Suprapubic skin (tissue), 4 donors: ENCODE measurements around the gene AFAP1L2. TPM values are rescaled to one million over a fixed set of nuclear protein-coding genes. Genes with fewer than 3 reads are reported as not detected.
A peak's percentile ranks its signal among the peaks of the same experiment; 100 is the strongest.

Source experiments
- DNase-seq, 2 donors: peaks; one replicate each; pipeline ENCODE4 v3.0.0-alpha.2; 2019; ENCODE audit warnings: low spot score in 2 of 2
- H3K27ac ChIP-seq: fragments of 200-600 bp; sonication (generic); one replicate; pipeline ENCODE4 v1.5.1; 2019
- H3K27me3 ChIP-seq: fragments of 200-600 bp; sonication (generic); one replicate; pipeline ENCODE4 v1.5.1; 2019
- H3K36me3 ChIP-seq: fragments of 200-600 bp; sonication (generic); one replicate; pipeline ENCODE4 v1.5.1; 2019
- H3K4me1 ChIP-seq: fragments of 200-600 bp; sonication (generic); one replicate; pipeline ENCODE4 v1.5.1; 2019
- H3K4me3 ChIP-seq: fragments of 200-600 bp; sonication (generic); one replicate; pipeline ENCODE4 v1.5.1; 2019; ENCODE audit warnings: mild to moderate bottlenecking
- H3K9me3 ChIP-seq: fragments of 200-600 bp; sonication (generic); one replicate; pipeline ENCODE4 v1.5.1; 2019
- EP300 ChIP-seq: sonication (generic); formaldehyde crosslinking; IDR thresholded peaks from one replicate; pipeline ENCODE4 v1.6.1; 2017; ENCODE audit warnings: antibody characterized with exemption
- POLR2A ChIP-seq, 2 donors: fragments of 450-650 bp; IDR thresholded peaks; one replicate each; pipeline ENCODE4 v1.6.1; 2017; ENCODE audit warnings: antibody characterized with exemption in 2 of 2, mild to moderate bottlenecking in 2 of 2, moderate library complexity in 2 of 2
- POLR2AphosphoS5 ChIP-seq, 3 donors: sonication (generic); formaldehyde crosslinking; IDR thresholded peaks; one replicate each; pipeline ENCODE4 v1.6.1; 2017; ENCODE audit warnings: antibody characterized with exemption in 3 of 3
- WGBS: methylation state at CpG from one replicate; pipeline ENCODE4 v1.1.5; 2018; 5-methylcytosine and 5-hydroxymethylcytosine counted together
- total RNA-seq, 4 donors: library from RNA; depleted of rRNA; stranded (reverse); fragments of >200 nt; gene quantifications; one replicate each; pipeline ENCODE4 v1.1.0, GENCODE V29; 2016
- TF ChIP-seq, protein P1 (sequence below), 2 donors: fragments of 200-600 bp in 1 of 2; fragments of 450-650 bp in 1 of 2; sonication (generic) in 1 of 2; IDR thresholded peaks; one replicate each; pipeline ENCODE4 v1.5.1; 2016 to 2019; ENCODE audit warnings: antibody characterized with exemption in 2 of 2, mild to moderate bottlenecking in 1 of 2, moderate library complexity in 1 of 2

Gene AFAP1L2
- total RNA-seq, 4 donors from 2014 or later = 10.8 to 32.0 (median 15.7) TPM

DNA sequence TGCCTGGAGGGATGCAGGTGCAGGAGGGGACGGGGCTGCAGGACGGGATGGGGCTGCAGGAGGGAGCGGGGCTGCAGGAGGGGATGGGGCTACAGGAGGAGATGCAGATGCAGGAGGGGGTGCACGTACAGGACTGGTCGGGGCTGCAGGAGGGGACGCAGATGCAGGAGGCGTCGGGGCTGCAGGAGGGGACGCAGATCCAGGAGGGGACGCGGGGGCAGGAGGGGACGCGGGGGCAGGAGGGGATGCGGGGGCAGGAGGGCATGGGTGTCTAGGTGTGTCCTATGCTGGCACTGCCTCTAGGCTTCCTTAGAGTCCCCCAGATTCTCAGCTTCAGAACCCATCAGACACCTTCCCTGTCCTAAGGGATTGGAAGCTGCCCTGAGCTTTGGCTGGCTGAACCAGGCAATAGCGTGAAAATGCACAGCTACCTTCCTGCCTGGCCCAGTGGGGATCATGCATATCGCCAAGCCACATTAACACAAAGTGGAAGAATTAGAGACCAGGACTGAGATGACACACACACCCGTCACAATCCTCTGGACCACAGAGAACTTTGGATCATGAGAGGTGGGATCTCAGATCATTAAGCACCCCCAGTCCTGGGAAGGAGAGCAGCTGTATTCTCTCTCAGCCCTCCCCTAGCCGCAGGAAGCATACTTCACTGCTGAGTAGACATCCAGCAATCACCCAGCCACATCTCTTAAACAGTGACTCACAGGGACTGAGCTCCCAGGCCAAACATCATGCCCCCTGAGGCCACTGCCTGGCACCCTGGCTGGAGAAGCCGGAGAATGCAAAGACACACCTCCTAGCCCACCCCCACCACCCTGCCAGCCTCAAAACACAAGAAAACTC lies 98.0 kb downstream of the AFAP1L2 start:
- Histone ChIP-seq H3K4me3 (no peak overlapping the region), H3K9me3 (no peaks in the 10 kb centered on the region), H3K4me1 (peaks cover 26% of the 10 kb centered on the region), H3K27ac (no peak overlapping the region), H3K36me3 (peaks cover 8% of the 10 kb centered on the region), H3K27me3 (no peaks in the 10 kb centered on the region)
- TF ChIP-seq POLR2A (IDR thresholded peaks at IDR 0.05) (no peak), POLR2AphosphoS5 (IDR thresholded peaks at IDR 0.05) (no peak), EP300 (no peak)
- TF ChIP-seq, protein P1, sequence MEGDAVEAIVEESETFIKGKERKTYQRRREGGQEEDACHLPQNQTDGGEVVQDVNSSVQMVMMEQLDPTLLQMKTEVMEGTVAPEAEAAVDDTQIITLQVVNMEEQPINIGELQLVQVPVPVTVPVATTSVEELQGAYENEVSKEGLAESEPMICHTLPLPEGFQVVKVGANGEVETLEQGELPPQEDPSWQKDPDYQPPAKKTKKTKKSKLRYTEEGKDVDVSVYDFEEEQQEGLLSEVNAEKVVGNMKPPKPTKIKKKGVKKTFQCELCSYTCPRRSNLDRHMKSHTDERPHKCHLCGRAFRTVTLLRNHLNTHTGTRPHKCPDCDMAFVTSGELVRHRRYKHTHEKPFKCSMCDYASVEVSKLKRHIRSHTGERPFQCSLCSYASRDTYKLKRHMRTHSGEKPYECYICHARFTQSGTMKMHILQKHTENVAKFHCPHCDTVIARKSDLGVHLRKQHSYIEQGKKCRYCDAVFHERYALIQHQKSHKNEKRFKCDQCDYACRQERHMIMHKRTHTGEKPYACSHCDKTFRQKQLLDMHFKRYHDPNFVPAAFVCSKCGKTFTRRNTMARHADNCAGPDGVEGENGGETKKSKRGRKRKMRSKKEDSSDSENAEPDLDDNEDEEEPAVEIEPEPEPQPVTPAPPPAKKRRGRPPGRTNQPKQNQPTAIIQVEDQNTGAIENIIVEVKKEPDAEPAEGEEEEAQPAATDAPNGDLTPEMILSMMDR (IDR thresholded peaks at IDR 0.05) = no peak
- peak in 1 of 2 donors; percentile 44 for DNase-seq
- WGBS = 87% methylated on average over 17 of the region's 19 CpGs

DNA sequence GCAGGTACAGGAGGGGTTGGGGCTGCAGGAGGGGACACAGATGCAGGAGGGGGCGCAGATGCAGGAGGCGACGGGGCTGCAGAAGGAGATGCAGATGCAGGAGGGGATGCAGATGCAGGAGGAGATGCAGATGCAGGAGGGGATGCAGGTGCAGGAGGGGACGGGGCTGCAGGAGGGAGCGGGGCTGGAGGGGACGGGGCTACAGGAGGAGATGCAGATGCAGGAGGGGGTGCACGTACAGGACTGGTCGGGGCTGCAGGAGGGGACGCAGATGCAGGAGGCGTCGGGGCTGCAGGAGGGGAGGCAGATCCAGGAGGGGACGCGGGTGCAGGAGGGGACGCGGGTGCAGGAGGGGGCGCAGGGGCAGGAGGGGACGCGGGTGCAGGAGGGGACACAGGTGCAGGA lies 98.8 kb downstream of the AFAP1L2 start:
- H3K36me3 ChIP-seq = peaks cover 8% of the 10 kb centered on the region
- TF ChIP-seq, protein P1 (IDR thresholded peaks at IDR 0.05) = no peak
- TF ChIP-seq EP300 (no peak), POLR2AphosphoS5 (IDR thresholded peaks at IDR 0.05) (no peak), POLR2A (IDR thresholded peaks at IDR 0.05) (no peak)
- no peak overlapping the region for H3K27ac ChIP-seq
- H3K4me1 ChIP-seq = peaks cover 26% of the 10 kb centered on the region
- peak in 1 of 2 donors; percentile 53 for DNase-seq
- no peak overlapping the region for H3K4me3 ChIP-seq
- no peaks in the 10 kb centered on the region for H3K27me3 ChIP-seq
- H3K9me3 ChIP-seq = no peaks in the 10 kb centered on the region
- WGBS = 93% methylated on average over 18 of the region's 18 CpGs

DNA sequence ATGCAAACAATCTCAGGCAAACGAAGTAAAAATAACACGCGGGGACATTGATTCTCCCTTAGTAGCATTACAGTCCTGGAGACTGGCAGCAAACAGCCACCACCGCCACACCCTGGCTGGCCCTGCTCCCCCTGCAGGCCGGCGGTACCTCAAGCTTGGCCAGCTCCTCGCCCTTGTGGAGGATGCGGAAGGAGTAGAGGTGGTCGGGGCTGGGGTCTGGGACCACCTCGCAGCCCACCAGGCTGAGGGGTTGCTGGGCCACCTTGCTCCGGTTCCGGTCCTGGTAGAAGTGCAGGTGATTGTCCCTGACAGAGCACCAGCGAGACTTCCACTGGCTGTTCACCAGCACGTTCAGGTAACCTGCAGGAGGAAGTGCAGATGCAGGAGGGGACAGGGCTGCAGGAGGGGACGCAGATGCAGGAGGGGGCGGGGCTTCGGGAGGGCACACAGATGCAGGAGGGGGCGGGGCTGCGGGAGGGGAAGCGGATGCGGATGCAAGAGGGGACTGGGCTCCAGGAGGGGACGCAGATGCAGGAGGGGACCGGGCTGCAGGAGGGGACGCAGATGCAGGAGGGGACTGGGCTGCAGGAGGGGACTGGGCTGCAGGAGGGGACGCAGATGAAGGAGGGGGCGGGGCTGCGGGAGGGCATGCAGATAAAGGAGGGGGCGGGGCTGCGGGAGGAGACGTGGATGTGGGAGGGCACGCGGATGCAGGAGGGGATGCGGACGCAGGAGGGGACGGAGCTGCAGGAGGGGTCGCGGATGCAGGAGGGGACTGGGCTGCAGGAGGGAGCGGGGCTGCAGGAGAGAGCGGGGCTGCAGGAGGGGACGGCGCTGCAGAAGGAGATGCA lies 99.5 kb downstream of the AFAP1L2 start:
- WGBS = 26% methylated on average over 35 of the region's 41 CpGs
- Histone ChIP-seq H3K36me3 (peaks cover 15% of the 10 kb centered on the region), H3K27ac (no peak overlapping the region), H3K4me1 (peaks cover 26% of the 10 kb centered on the region), H3K4me3 (peak overlapping the region; percentile 40), H3K9me3 (no peaks in the 10 kb centered on the region), H3K27me3 (no peaks in the 10 kb centered on the region)
- DNase-seq = peak in 1 of 2 donors; percentile 68
- TF ChIP-seq, protein P1 (IDR thresholded peaks at IDR 0.05) = peak; percentile 6 to 21
- no peak for TF ChIP-seq POLR2AphosphoS5 (IDR thresholded peaks at IDR 0.05)
- no peak for TF ChIP-seq POLR2A (IDR thresholded peaks at IDR 0.05)

DNA sequence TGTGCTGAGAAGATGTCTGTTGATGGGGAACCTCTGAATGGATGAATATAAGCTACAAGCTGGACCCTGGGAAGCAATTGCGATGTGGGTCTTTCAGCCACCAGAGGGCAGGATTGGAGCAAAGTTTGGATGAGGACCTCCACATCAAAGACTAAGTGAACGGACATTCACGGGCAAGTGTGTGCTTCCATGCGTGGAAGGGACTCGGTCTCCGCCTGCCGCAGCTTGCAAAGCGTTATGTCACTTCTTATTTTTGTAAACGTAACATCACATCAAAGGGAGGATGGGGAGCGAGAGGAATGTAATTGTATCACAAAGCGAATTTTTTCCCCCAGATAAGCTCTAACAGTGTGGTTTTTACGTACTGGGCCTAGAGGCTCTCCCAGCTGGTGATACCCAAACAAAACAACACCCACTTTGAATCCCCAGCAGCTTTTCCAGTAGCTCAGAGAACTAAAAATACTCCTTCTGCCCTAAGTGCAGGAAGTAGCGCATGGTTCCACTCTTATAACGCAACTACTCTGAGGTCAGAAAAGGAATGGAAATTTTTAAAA lies 100.2 kb downstream of the AFAP1L2 start:
- H3K4me3 ChIP-seq = peak overlapping the region; percentile 40
- no peaks in the 10 kb centered on the region for H3K9me3 ChIP-seq
- 5% methylated on average over 14 of the region's 14 CpGs for WGBS
- no peaks in the 10 kb centered on the region for H3K27me3 ChIP-seq
- peak in 1 of 2 donors; percentile 80 for DNase-seq
- H3K36me3 ChIP-seq = peaks cover 21% of the 10 kb centered on the region
- peaks cover 26% of the 10 kb centered on the region for H3K4me1 ChIP-seq
- H3K27ac ChIP-seq = no peak overlapping the region
- TF ChIP-seq POLR2A (IDR thresholded peaks at IDR 0.05) = no peak
- TF ChIP-seq POLR2AphosphoS5 (IDR thresholded peaks at IDR 0.05) = peak in 1 of 3 donors; percentile 45
- no peak for TF ChIP-seq EP300
- TF ChIP-seq, protein P1 (IDR thresholded peaks at IDR 0.05) = peak; percentile 52 to 65
